Activated naive CD8-positive, alpha-beta T cell treated with anti-CD3 and anti-CD28 coated beads, Interleukin-2, amount 10 ng/mL, durations not matched to agents 7 days and 5 days (primary cell): ENCODE results near the gene G3BP1. TPM values are rescaled to one million over a fixed set of nuclear protein-coding genes. Genes with fewer than 3 reads are reported as not detected.

ENCODE experiments used
- ATAC-seq: fragments of 150-1000 bp; cut with Tn5 transposase; one replicate; pipeline ENCODE4 v1.10.0; 2021; ENCODE audit warnings: low read depth, moderate library complexity
- POLR2A ChIA-PET: fragments of 350-600 bp; sonication (Branson Sonifier 250); formaldehyde crosslinking; loops from one replicate; lab custom pipeline; 2021; ENCODE audit warnings: antibody characterized with exemption; lab: Charles Lee
- DNase-seq: peaks from one replicate; pipeline ENCODE4 v3.0.0; 2021
- H3K27ac Mint-ChIP-seq: one replicate; pipeline ENCODE4 v1.8.0; 2022; ENCODE audit warnings: mild to moderate bottlenecking, mixed read lengths
- H3K27me3 Mint-ChIP-seq: one replicate; pipeline ENCODE4 v1.8.0; 2022; ENCODE audit warnings: mild to moderate bottlenecking, moderate library complexity, mixed read lengths
- H3K36me3 Mint-ChIP-seq: one replicate; pipeline ENCODE4 v1.8.0; 2021; ENCODE audit warnings: mild to moderate bottlenecking, mixed read lengths
- H3K4me1 Mint-ChIP-seq: one replicate; pipeline ENCODE4 v1.8.0; 2021; ENCODE audit warnings: mixed read lengths
- H3K4me3 Mint-ChIP-seq: one replicate; pipeline ENCODE4 v1.8.0; 2022; ENCODE audit warnings: mild to moderate bottlenecking, moderate library complexity, mixed read lengths
- H3K9me3 Mint-ChIP-seq: one replicate; pipeline ENCODE4 v1.8.0; 2021; ENCODE audit warnings: mixed read lengths
- total RNA-seq, 2 experiments: library from RNA; stranded (reverse); gene quantifications; one replicate each; pipeline ENCODE4 v1.2.3, GENCODE V29; 2021

Gene G3BP1
- total RNA-seq, 2 experiments from 2014 or later, result 164 to 178 TPM

DNA sequence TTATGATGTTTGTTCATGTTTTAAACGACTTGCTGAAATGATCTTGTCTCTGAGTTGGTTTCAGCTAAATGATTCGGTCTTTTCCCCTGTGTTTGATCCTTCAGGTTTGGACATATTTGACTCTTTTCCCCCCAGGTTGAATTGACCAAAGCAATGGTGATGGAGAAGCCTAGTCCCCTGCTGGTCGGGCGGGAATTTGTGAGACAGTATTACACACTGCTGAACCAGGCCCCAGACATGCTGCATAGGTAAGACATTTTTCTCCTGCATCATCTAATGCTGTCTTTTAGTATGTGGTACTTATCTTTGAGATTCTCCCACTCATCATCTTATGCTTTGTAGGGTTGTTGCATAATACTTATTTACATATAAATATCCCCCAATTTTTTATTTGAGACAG is 14.7 kb downstream of the G3BP1 start:
- POLR2A ChIA-PET, result no interaction called here

DNA sequence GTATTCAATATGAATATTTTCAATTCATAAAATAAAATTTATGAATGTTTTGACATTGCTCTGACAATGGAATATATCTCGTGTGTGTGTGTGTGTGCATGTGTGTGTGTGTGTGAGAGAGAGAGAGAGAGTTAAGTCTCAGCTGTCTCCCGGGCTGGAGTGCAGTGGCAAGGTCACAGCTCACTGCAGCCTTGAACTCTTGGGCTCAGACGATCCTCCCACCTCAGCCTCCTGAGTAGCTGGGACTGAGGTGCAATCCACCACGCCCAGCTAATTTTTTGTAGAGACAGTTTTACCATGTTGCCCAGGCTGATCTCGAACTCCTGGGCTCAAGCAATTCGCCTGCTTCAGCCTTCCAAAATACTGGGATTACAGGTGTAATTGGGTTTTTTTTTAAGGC is 16.1 kb downstream of the G3BP1 start:
- no peak overlapping the region for H3K4me3 Mint-ChIP-seq
- H3K36me3 Mint-ChIP-seq, result peaks cover 26% of the 10 kb centered on the region
- H3K27me3 Mint-ChIP-seq, result no peaks in the 10 kb centered on the region
- peaks cover 13% of the 10 kb centered on the region for H3K4me1 Mint-ChIP-seq
- H3K27ac Mint-ChIP-seq, result no peak overlapping the region
- ATAC-seq (no peak), DNase-seq (no peak)
- POLR2A ChIA-PET, result no interaction called here
- no peaks in the 10 kb centered on the region for H3K9me3 Mint-ChIP-seq

More for the DNA sequence above, 14.7 kb downstream of the G3BP1 start:
- peaks cover 16% of the 10 kb centered on the region for H3K4me1 Mint-ChIP-seq
- peaks cover 18% of the 10 kb centered on the region for H3K36me3 Mint-ChIP-seq
- DNase-seq, result no peak
- H3K9me3 Mint-ChIP-seq, result no peaks in the 10 kb centered on the region
- no peak overlapping the region for H3K4me3 Mint-ChIP-seq
- no peak for ATAC-seq
- H3K27me3 Mint-ChIP-seq, result no peaks in the 10 kb centered on the region
- H3K27ac Mint-ChIP-seq, result no peak overlapping the region

DNA sequence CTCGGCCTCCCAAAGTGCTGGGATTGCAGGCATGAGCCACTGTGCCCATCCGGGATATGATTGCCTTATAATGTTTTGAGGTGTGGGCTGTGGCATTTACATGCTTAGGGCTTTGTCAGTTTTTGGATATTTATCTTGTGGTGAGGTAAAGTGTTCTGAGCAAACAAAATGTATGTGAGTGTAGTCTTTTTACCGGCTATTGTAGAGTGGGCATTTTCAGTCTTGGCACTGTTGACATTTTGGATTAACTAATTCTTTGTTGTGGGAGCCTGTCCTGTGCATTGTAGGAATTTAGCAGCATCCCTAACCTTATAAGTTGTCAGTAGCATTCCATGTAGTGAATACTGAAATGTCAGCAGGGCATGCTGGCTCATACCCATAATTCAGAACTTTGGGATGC is 21.6 kb downstream of the G3BP1 start:
- Mint-ChIP-seq H3K9me3 (no peaks in the 10 kb centered on the region), H3K4me1 (peaks cover 12% of the 10 kb centered on the region), H3K36me3 (peaks cover 38% of the 10 kb centered on the region), H3K27me3 (no peaks in the 10 kb centered on the region), H3K4me3 (no peak overlapping the region), H3K27ac (no peak overlapping the region)
- POLR2A ChIA-PET, result no interaction called here
- DNase-seq, result no peak
- no peak for ATAC-seq

DNA sequence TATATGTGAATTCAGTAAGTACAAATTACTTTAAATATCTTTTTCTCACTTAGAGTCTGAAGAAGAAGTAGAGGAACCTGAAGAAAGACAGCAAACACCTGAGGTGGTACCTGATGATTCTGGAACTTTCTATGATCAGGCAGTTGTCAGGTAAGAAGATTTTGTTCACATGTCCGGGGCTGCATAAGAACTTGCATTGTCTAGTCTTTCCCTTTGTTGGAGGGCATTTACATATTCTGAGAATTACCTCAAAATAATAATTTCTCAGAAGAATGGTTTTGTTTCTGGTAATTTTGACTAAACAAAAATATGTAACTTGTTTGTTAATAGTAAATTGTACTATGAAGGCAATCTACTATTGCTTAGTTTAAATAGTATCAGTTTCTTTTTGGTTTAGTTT is 23.7 kb downstream of the G3BP1 start:
- peaks cover 36% of the 10 kb centered on the region for H3K36me3 Mint-ChIP-seq
- no peak for ATAC-seq
- POLR2A ChIA-PET, result no interaction called here
- no peak overlapping the region for H3K27ac Mint-ChIP-seq
- no peaks in the 10 kb centered on the region for H3K27me3 Mint-ChIP-seq
- DNase-seq, result no peak
- H3K4me1 Mint-ChIP-seq, result peaks cover 16% of the 10 kb centered on the region
- no peaks in the 10 kb centered on the region for H3K9me3 Mint-ChIP-seq
- H3K4me3 Mint-ChIP-seq, result no peak overlapping the region

DNA sequence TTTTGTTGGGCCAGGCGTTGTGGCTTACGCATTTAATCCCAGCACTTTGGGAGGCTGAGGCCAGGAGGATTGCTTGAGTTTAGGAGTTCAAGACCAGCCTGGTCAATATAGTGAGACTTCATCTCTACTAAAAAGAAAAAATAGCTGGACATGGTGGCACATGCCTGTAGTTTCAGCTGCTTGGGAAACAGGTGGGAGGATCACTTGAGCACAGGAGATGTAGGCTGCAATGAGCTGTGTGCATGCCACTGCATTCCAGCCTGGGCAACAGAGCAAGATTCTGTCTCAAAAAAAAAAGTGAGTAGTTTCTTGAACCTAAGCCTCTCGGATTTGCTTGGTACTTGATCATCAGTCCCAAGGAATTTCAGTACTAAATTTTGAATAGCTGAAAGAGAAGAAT is 26.9 kb downstream of the G3BP1 start:
- no peak overlapping the region for H3K27ac Mint-ChIP-seq
- H3K27me3 Mint-ChIP-seq, result no peaks in the 10 kb centered on the region
- no peak for DNase-seq
- no peaks in the 10 kb centered on the region for H3K9me3 Mint-ChIP-seq
- ATAC-seq, result no peak
- no peak overlapping the region for H3K4me3 Mint-ChIP-seq
- H3K36me3 Mint-ChIP-seq, result peaks cover 35% of the 10 kb centered on the region
- H3K4me1 Mint-ChIP-seq, result peaks cover 16% of the 10 kb centered on the region
- POLR2A ChIA-PET, result no interaction called here

DNA sequence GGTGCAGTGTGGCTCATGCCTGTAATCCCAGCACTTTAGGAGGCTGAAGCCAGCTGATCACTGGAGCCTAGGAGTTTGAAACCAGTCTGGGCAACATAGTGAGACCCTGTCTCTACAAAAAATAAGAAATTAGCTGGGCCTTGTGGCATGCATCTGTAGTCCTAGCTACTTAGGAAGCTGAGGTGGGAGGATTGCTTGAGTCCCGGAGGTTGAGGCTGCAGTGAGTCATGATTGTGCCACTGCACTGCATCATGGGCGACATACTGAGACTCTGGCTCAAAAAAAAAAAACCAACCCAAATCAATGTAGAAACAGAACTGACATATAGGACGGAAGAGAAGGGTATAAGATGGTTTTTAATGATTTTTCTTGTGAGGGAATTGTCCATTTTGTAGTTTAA is 27.7 kb downstream of the G3BP1 start:
- Mint-ChIP-seq H3K27ac (peak overlapping the region; percentile 21), H3K4me3 (no peak overlapping the region), H3K4me1 (peaks cover 13% of the 10 kb centered on the region), H3K9me3 (no peaks in the 10 kb centered on the region), H3K36me3 (peaks cover 38% of the 10 kb centered on the region), H3K27me3 (no peaks in the 10 kb centered on the region)
- POLR2A ChIA-PET, result no interaction called here
- no peak for DNase-seq
- ATAC-seq, result no peak

DNA sequence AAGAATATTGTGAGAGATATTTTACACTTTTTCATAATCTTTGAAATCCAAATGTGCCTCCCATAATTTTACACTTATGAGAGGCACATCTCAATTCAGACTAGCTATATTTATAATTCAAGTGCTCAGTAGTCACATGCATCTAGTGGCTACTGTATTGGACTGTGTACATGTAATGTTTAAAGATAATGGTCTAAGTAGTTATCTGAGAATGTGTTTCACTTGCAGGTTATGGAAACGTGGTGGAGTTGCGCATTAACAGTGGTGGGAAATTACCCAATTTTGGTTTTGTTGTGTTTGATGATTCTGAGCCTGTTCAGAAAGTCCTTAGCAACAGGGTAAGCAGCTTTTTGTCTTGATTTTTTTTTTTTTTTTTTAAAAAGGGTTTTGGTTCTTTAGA is 28.8 kb downstream of the G3BP1 start:
- no peak overlapping the region for H3K27ac Mint-ChIP-seq
- no peaks in the 10 kb centered on the region for H3K9me3 Mint-ChIP-seq
- DNase-seq (no peak), ATAC-seq (no peak)
- peaks cover 42% of the 10 kb centered on the region for H3K36me3 Mint-ChIP-seq
- H3K27me3 Mint-ChIP-seq, result no peaks in the 10 kb centered on the region
- no peak overlapping the region for H3K4me3 Mint-ChIP-seq
- POLR2A ChIA-PET, result interaction anchor here (0.9 kb wide), 1 partner anchor 29 kb away, joined by 5 read pairs; the partner anchor contains the start of gene G3BP1
- peaks cover 11% of the 10 kb centered on the region for H3K4me1 Mint-ChIP-seq

DNA sequence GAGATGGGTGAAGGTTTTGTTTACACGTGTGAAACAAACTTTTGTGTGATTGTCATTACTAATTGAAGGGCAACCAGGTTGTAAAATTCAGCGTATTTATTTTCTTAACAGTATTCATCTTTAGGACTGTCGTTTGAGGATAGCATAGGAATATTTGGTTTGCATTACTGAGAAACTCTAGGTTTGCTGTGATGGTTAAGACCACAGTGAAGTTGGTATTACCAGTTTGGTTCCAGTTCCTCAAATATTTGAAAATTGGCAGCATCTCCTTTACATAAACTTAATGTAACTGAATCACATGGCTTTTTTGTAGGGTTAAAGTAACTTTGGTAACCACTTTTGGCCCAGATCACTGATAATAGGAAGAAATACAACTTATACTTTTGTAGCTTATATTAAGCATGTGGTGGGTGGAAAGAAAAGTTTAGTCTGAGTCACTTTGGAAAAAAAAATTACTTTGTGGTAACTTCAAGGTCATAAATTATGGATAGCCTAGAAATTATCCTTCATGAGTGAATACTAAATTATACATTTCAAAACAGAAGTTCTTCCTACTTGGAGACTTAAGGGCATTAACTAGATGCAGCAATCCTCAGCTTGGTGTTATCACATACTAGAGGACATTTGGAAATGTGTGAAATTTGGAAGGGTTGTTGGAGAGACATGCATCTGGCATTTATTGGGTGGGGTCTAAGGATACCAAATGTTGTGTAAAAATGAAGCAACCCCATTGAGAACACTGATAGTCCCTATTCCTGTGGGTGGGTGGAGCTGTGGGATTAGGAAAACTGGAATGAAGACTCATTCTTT is 33.9 kb downstream of the G3BP1 start:
- Mint-ChIP-seq H3K9me3 (no peaks in the 10 kb centered on the region), H3K27ac (no peak overlapping the region), H3K36me3 (peaks cover 53% of the 10 kb centered on the region), H3K27me3 (no peaks in the 10 kb centered on the region), H3K4me1 (peaks cover 2% of the 10 kb centered on the region), H3K4me3 (no peak overlapping the region)
- POLR2A ChIA-PET, result interaction anchor here (1.9 kb wide), 1 partner anchor 35 kb away, joined by 5 read pairs; the partner anchor contains the start of gene G3BP1
- ATAC-seq, result no peak
- DNase-seq, result no peak

- Mint-ChIP-seq H3K4me3 (no peak overlapping the region), H3K4me1 (peaks cover 2% of the 10 kb centered on the region), H3K27ac (no peak overlapping the region), H3K9me3 (no peaks in the 10 kb centered on the region), H3K36me3 (peaks cover 60% of the 10 kb centered on the region), H3K27me3 (no peaks in the 10 kb centered on the region)
- POLR2A ChIA-PET, result no interaction called here
- no peak for ATAC-seq
- DNase-seq, result no peak
Observed at GRCh38 chr5:151808451-151809169, 36.9 kb downstream of the G3BP1 start.

- ATAC-seq (no peak), DNase-seq (no peak)
- H3K4me1 Mint-ChIP-seq, result peaks cover 2% of the 10 kb centered on the region
- H3K4me3 Mint-ChIP-seq, result no peak overlapping the region
- no peaks in the 10 kb centered on the region for H3K9me3 Mint-ChIP-seq
- peaks cover 56% of the 10 kb centered on the region for H3K36me3 Mint-ChIP-seq
- POLR2A ChIA-PET, result no interaction called here
- H3K27ac Mint-ChIP-seq, result no peak overlapping the region
- H3K27me3 Mint-ChIP-seq, result no peaks in the 10 kb centered on the region
Observed at GRCh38 chr5:151810449-151810848, 38.7 kb downstream of the G3BP1 start.

DNA sequence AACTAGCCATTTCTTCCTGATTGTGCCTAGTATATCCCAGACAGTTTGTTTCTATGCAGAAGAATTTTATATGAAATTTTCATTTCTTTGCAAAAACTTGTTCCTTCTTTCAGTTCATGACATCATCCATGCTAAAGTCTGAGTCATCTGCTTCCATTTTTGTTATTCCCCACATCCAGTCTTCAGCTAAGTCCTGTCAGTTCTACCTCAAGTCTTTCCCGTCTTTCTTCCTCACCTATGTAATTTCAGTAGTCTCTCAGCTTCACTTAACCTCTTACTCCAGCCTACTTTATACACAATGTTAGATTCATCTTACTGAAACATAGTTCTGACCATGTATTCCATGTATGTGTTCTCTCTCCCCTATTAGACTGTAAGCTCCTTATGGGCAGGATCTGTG is 39.1 kb downstream of the G3BP1 start:
- POLR2A ChIA-PET, result no interaction called here
- Mint-ChIP-seq H3K4me3 (no peak overlapping the region), H3K27me3 (no peaks in the 10 kb centered on the region), H3K4me1 (peaks cover 2% of the 10 kb centered on the region), H3K9me3 (no peaks in the 10 kb centered on the region), H3K27ac (no peak overlapping the region), H3K36me3 (peaks cover 52% of the 10 kb centered on the region)
- ATAC-seq, result no peak
- no peak for DNase-seq

- POLR2A ChIA-PET, result no interaction called here
- peaks cover 2% of the 10 kb centered on the region for H3K4me1 Mint-ChIP-seq
- ATAC-seq (no peak), DNase-seq (no peak)
- H3K27me3 Mint-ChIP-seq, result no peaks in the 10 kb centered on the region
- no peak overlapping the region for H3K4me3 Mint-ChIP-seq
- H3K36me3 Mint-ChIP-seq, result peaks cover 48% of the 10 kb centered on the region
- no peak overlapping the region for H3K27ac Mint-ChIP-seq
- H3K9me3 Mint-ChIP-seq, result no peaks in the 10 kb centered on the region
Observed at GRCh38 chr5:151811593-151812321, 40.0 kb downstream of the G3BP1 start.

DNA sequence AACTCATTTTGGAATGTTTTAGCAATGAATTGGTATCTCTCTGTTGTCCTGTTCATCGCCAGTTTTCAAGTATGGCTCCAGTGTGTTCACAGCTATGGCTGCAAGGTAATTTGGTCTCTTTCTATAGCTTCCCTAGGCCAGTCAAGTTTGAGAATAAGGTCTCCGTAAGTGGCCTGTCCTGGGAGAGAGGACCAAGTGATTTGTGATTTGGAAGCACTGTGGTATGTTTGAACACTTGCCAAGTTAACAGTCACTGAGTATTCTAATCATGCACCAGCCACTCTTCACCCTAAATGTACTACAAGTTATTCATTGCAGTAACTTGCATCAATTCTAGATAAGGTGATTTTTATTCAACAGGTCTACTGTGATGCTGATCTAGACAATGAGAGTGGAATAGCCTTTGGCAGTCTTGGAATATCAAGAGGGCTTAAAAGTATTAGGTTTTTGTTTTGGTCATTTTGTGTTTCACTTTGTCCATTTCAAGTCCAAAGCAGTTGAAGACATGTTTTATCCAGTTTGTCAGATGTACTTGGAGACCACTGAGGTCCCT is 41.1 kb downstream of the G3BP1 start:
- POLR2A ChIA-PET, result no interaction called here
- no peak for DNase-seq
- Mint-ChIP-seq H3K27ac (no peak overlapping the region), H3K4me1 (no peaks in the 10 kb centered on the region), H3K9me3 (no peaks in the 10 kb centered on the region), H3K27me3 (no peaks in the 10 kb centered on the region), H3K4me3 (no peak overlapping the region), H3K36me3 (peaks cover 51% of the 10 kb centered on the region)
- ATAC-seq, result no peak
